Stimulated activated CD4-positive, alpha-beta T cell treated with anti-CD3 and anti-CD28 coated beads, Interleukin-12 subunit alpha, Interleukin-12 subunit beta, amount 100 ng/mL, for 24 hours (primary cell): Measurements from ENCODE around the gene GPSM1.

ENCODE experiments used
- DNase-seq, 2 experiments: peaks; one replicate each; pipeline ENCODE4 v3.0.0-alpha.2; 2020; ENCODE audit warnings: low read depth in 2 of 2

Gene GPSM1

GRCh38 chr9:136290508-136291000 lies 36.8 kb upstream of the GPSM1 start:
- no peak for DNase-seq

GRCh38 chr9:136291306-136292025 lies 35.9 kb upstream of the GPSM1 start:
- no peak for DNase-seq

- no peak for DNase-seq
Measured at GRCh38 chr9:136292026-136292538, 35.3 kb upstream of the GPSM1 start.

- no peak for DNase-seq
Measured at GRCh38 chr9:136292591-136293448, 34.5 kb upstream of the GPSM1 start.

GRCh38 chr9:136293476-136294077 lies 33.8 kb upstream of the GPSM1 start:
- DNase-seq: no peak

- no peak for DNase-seq
Measured at GRCh38 chr9:136294437-136294836, 32.9 kb upstream of the GPSM1 start.

GRCh38 chr9:136295055-136295454 lies 32.3 kb upstream of the GPSM1 start:
- no peak for DNase-seq

GRCh38 chr9:136295542-136296433 lies 31.6 kb upstream of the GPSM1 start:
- no peak for DNase-seq

GRCh38 chr9:136296434-136297015 lies 30.8 kb upstream of the GPSM1 start:
- no peak for DNase-seq

GRCh38 chr9:136297016-136297691 lies 30.2 kb upstream of the GPSM1 start:
- DNase-seq: no peak

GRCh38 chr9:136297766-136298735 lies 29.3 kb upstream of the GPSM1 start:
- no peak for DNase-seq

GRCh38 chr9:136299116-136299515 lies 28.2 kb upstream of the GPSM1 start:
- DNase-seq: no peak

GRCh38 chr9:136299541-136299940 lies 27.8 kb upstream of the GPSM1 start:
- DNase-seq: no peak

GRCh38 chr9:136300016-136300545 lies 27.3 kb upstream of the GPSM1 start:
- no peak for DNase-seq

GRCh38 chr9:136300866-136301265 lies 26.5 kb upstream of the GPSM1 start:
- DNase-seq: no peak

- DNase-seq: no peak
Measured at GRCh38 chr9:136302527-136302926, 24.8 kb upstream of the GPSM1 start.

GRCh38 chr9:136303066-136303824 lies 24.1 kb upstream of the GPSM1 start:
- DNase-seq: no peak

GRCh38 chr9:136303825-136304416 lies 23.4 kb upstream of the GPSM1 start, which contains the start of gene CCDC187:
TSS of gene CCDC187 (minus strand) at chr9:136304094. CDS start at chr9:136303830, 264 bp downstream.
- no peak for DNase-seq
